Erythroblast (primary cell): ENCODE measurements around the gene IFNLR1.

Experiments
- GATA1 ChIP-seq: IDR thresholded peaks from 2 replicates; pipeline ENCODE4 v1.6.1; 2011; ENCODE audit warnings: low read depth, mild to moderate bottlenecking, control low read depth, low read length, moderate library complexity
- POLR2A ChIP-seq: IDR thresholded peaks from 2 replicates; pipeline ENCODE4 v1.6.1; 2011; ENCODE audit warnings: mild to moderate bottlenecking, low read length

GRCh38 chr1:24206516-24207394, 19.7 kb upstream of the IFNLR1 start:
- TF ChIP-seq POLR2A (no peak), GATA1 (no peak)
